Fibroblast of the aortic adventitia (primary cell): ENCODE measurements around the gene HOXC5. TPM values are rescaled to one million over a fixed set of nuclear protein-coding genes. Genes with fewer than 3 reads are reported as not detected.

Experiments
- DNase-seq: peaks from one replicate; pipeline ENCODE4 v3.0.0-alpha.2; 2010; ENCODE audit warnings: low read depth
- H3K4me3 ChIP-seq: 2 replicates; pipeline ENCODE4 v1.5.1; 2011; ENCODE audit warnings: low read depth, mild to moderate bottlenecking, control low read depth, low read length, moderate library complexity
- total RNA-seq: library from RNA; depleted of rRNA; stranded (reverse); fragments of >200 nt; gene quantifications from 2 replicates; pipeline ENCODE4 v1.2.3, GENCODE V29; 2012; ENCODE audit warnings: low replicate concordance
- TF ChIP-seq, protein P1 (sequence below): IDR thresholded peaks from 2 replicates; pipeline ENCODE4 v1.5.1; 2011; ENCODE audit warnings: mild to moderate bottlenecking, low read length, control low read depth, inconsistent platforms; ENCODE audit not compliant: insufficient read depth

HOXC5 gene
- total RNA-seq, 1 donor: 0.18 TPM

DNA sequence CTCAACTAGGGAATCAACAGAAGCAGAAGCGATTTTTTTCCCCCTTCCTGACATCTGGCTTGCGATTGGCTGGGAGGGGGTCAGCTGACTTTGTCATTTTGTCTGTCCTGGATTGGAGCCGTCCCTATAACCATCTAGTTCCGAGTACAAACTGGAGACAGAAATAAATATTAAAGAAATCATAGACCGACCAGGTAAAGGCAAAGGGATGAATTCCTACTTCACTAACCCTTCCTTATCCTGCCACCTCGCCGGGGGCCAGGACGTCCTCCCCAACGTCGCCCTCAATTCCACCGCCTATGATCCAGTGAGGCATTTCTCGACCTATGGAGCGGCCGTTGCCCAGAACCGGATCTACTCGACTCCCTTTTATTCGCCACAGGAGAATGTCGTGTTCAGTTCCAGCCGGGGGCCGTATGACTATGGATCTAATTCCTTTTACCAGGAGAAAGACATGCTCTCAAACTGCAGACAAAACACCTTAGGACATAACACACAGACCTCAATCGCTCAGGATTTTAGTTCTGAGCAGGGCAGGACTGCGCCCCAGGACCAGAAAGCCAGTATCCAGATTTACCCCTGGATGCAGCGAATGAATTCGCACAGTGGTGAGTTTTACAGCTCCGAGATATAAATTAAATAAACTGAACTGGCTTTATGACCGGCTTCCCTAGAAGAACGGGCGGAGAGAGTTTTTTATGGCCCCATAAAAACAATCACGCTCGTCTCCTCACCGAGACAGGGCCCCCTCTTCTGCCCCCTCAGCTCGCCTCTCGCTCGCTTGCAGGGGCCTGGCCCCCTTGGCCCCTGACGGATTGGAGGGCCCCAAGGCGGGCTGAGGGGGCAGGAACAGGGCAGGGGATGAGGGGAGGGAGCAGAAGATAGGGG, 4.3 kb upstream of the HOXC5 start, which contains the start of gene HOXC6:
HOXC6 (plus strand) TSS at position 127 of the 888 bp plus-strand sequence; CDS start at position 209, 82 bp downstream.
- TF ChIP-seq, protein P1, sequence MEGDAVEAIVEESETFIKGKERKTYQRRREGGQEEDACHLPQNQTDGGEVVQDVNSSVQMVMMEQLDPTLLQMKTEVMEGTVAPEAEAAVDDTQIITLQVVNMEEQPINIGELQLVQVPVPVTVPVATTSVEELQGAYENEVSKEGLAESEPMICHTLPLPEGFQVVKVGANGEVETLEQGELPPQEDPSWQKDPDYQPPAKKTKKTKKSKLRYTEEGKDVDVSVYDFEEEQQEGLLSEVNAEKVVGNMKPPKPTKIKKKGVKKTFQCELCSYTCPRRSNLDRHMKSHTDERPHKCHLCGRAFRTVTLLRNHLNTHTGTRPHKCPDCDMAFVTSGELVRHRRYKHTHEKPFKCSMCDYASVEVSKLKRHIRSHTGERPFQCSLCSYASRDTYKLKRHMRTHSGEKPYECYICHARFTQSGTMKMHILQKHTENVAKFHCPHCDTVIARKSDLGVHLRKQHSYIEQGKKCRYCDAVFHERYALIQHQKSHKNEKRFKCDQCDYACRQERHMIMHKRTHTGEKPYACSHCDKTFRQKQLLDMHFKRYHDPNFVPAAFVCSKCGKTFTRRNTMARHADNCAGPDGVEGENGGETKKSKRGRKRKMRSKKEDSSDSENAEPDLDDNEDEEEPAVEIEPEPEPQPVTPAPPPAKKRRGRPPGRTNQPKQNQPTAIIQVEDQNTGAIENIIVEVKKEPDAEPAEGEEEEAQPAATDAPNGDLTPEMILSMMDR: no peak
- peak within 1 kb of the TSS; percentile 57 for H3K4me3 ChIP-seq
- peak; percentile 43 for DNase-seq

DNA sequence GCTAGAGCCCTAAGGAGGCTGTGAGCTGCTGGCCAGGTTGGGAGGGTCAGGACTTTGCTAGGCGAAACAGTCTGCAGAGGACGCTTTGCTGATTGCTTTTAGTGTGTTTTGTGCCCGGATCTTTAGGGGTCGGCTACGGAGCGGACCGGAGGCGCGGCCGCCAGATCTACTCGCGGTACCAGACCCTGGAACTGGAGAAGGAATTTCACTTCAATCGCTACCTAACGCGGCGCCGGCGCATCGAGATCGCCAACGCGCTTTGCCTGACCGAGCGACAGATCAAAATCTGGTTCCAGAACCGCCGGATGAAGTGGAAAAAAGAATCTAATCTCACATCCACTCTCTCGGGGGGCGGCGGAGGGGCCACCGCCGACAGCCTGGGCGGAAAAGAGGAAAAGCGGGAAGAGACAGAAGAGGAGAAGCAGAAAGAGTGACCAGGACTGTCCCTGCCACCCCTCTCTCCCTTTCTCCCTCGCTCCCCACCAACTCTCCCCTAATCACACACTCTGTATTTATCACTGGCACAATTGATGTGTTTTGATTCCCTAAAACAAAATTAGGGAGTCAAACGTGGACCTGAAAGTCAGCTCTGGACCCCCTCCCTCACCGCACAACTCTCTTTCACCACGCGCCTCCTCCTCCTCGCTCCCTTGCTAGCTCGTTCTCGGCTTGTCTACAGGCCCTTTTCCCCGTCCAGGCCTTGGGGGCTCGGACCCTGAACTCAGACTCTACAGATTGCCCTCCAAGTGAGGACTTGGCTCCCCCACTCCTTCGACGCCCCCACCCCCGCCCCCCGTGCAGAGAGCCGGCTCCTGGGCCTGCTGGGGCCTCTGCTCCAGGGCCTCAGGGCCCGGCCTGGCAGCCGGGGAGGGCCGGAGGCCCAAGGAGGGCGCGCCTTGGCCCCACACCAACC, 3.1 kb upstream of the HOXC5 start:
- no peak for DNase-seq
- H3K4me3 ChIP-seq: peak overlapping the region; percentile 25
- TF ChIP-seq, protein P1: no peak

DNA sequence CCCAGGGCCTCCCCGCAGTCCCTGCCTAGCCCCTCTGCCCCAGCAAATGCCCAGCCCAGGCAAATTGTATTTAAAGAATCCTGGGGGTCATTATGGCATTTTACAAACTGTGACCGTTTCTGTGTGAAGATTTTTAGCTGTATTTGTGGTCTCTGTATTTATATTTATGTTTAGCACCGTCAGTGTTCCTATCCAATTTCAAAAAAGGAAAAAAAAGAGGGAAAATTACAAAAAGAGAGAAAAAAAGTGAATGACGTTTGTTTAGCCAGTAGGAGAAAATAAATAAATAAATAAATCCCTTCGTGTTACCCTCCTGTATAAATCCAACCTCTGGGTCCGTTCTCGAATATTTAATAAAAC, 2.4 kb upstream of the HOXC5 start:
- TF ChIP-seq, protein P1: no peak
- no peak overlapping the region for H3K4me3 ChIP-seq
- DNase-seq: no peak

DNA sequence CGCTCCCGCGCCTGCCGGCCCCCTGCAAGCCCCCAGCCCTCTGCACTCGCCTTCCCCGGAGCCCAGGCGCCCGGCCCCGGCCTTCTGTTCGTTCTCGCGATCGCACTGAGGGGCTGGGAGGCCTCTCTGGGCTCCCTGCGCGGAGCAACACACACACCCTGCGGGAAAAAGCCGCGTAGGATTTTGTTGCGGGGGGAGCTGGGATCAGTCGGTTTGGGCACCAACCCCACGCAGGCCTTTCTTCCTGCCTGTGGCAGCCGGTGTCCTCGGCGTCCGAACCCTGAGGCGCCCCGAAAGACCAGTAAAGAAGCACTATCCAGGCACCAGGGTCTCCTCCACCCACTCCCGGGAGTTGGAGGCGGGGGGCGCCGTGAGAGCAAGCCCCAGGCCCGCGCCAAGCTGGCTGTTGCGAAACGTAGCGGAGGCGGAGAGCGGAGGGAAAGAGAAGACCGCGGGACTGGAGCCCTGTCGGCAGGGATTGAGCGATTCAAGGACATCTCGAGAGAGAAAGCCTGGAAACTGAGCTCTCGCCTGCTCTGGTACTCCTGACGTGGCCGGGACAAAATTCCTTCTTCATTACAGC, 1.9 kb upstream of the HOXC5 start:
- DNase-seq: peak; percentile 22
- TF ChIP-seq, protein P1: no peak
- no peak overlapping the region for H3K4me3 ChIP-seq

DNA sequence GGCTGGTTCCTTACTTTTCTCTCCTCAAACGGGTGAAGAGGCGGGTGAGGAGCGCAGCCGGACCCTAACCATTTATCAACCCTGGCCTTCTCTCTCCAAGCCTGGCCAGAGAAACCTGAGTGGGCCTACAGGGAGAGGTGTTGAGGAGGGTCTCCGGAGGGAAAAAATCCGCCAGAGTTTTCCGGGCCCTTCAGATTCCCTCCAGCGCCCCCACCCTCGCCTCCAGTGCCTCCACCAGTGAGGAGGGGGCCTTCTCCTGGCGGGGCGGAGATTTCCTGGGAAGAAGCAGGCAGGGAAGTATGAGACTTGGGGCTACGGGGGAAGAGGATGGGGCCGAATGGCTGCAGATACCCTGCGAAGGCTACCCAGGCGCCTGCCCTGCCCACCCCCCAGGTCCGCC, 1.4 kb upstream of the HOXC5 start:
- no peak overlapping the region for H3K4me3 ChIP-seq
- TF ChIP-seq, protein P1: no peak
- no peak for DNase-seq

DNA sequence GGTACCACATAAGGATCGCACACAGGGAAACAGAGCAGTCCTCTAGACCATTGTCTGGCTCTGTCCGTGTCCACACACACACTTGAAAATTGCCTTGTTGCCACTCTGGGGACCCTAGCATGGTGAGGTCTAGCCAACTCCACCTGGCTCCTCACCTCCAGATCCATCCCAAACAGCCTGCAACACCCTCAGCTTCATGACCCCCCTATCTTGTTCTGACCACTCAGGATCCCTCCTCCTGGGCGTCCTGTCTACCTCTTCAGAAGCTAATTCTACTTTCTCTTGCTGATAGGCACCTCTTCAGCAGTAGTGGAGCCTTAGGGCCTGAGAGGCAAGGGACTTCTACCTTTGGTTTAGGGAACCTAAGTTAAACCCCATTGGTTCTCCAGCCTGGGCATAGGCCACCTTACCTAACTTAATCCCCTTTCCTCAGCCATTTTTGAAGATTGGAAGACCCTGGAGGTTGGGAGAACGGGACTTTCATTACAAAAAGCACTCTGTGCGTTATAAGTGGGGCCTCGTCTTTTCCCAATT, 697 bp upstream of the HOXC5 start:
- TF ChIP-seq, protein P1: no peak
- DNase-seq: no peak
- no peak overlapping the region for H3K4me3 ChIP-seq
